Measurements from ENCODE around the gene NIN.

DNA sequence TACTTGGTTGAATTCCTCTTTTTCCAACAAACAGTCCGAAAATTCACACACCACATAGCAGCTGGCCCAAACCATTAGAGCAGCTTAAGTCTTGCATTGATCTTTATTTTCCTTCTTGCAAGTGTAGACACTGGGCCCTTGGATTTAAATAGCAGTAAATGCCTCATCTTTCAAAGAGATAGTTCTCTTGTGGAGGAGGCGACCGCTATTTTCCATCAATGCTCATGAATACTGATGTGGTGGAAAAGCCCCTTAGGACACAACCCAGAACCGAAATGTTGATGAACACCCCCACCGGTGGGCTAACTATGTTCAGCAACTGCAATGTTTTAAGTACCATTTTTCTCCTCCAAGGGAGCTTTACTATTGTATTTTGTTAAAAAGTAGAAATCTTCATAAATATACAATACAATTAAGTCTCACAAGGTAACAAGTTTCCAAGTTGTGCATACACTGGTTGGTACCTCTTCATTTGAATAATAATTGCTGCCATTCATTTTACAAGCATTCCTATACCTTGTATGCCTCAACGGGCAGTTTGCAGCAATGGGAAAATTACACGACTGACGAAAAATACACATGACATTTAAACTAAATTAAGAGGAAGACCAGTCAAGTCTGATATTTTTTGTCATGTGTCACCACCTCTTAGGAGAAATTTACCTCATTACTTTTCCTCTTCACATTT, 18.0 kb downstream of the NIN start:
- TF ChIP-seq, protein P1, sequence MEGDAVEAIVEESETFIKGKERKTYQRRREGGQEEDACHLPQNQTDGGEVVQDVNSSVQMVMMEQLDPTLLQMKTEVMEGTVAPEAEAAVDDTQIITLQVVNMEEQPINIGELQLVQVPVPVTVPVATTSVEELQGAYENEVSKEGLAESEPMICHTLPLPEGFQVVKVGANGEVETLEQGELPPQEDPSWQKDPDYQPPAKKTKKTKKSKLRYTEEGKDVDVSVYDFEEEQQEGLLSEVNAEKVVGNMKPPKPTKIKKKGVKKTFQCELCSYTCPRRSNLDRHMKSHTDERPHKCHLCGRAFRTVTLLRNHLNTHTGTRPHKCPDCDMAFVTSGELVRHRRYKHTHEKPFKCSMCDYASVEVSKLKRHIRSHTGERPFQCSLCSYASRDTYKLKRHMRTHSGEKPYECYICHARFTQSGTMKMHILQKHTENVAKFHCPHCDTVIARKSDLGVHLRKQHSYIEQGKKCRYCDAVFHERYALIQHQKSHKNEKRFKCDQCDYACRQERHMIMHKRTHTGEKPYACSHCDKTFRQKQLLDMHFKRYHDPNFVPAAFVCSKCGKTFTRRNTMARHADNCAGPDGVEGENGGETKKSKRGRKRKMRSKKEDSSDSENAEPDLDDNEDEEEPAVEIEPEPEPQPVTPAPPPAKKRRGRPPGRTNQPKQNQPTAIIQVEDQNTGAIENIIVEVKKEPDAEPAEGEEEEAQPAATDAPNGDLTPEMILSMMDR (IDR thresholded peaks at IDR 0.05; ENCODE audit: borderline replicate concordance, extremely low read depth, low read length, poor library complexity, severe bottlenecking): no peak
- no peak for TF ChIP-seq EZH2 (IDR thresholded peaks at IDR 0.05; ENCODE audit: borderline replicate concordance, low read depth, low read length, severe bottlenecking)

Data from DND-41 (cell line).